WTC11 (cell line): ENCODE results near the gene OGFOD2. TPM values are rescaled to one million over a fixed set of nuclear protein-coding genes. Genes with fewer than 3 reads are reported as not detected.
"Not testable (repeated sequence)": the region's sequence is repeated elsewhere in the genome, so short reads cannot be mapped to it uniquely, and the experiment has no call there.

ENCODE experiments used
- ATAC-seq: fragments of 200-7000 bp; cut with Tn5 transposase; 2 replicates; pipeline ENCODE4 v1.10.0; 2021; ENCODE audit warnings: mild to moderate bottlenecking, moderate library complexity
- CTCF ChIA-PET: fragments of 300-600 bp; sonication (Branson Sonifier 250); formaldehyde crosslinking; loops from one replicate; lab custom pipeline; 2021; ENCODE audit warnings: antibody characterized with exemption; lab: Charles Lee
- POLR2A ChIA-PET: fragments of 350-600 bp; sonication (Branson Sonifier 250); formaldehyde crosslinking; loops from one replicate; lab custom pipeline; 2021; ENCODE audit warnings: antibody characterized with exemption; lab: Charles Lee
- DNase-seq: peaks from one replicate; pipeline ENCODE4 v3.0.0; 2021; ENCODE audit warnings: low spot score
- H3K27ac Mint-ChIP-seq: 2 replicates; pipeline ENCODE4 v1.8.0; 2021; ENCODE audit warnings: mixed read lengths
- H3K27me3 Mint-ChIP-seq: 2 replicates; pipeline ENCODE4 v1.8.0; 2021; ENCODE audit warnings: low read depth, mild to moderate bottlenecking, moderate library complexity, mixed read lengths
- H3K36me3 Mint-ChIP-seq: 2 replicates; pipeline ENCODE4 v1.8.0; 2021; ENCODE audit warnings: mixed read lengths
- H3K4me1 Mint-ChIP-seq: 2 replicates; pipeline ENCODE4 v1.8.0; 2022; ENCODE audit warnings: mixed read lengths
- H3K4me3 Mint-ChIP-seq: 2 replicates; pipeline ENCODE4 v1.8.0; 2021; ENCODE audit warnings: mild to moderate bottlenecking, moderate library complexity, mixed read lengths
- H3K9me3 Mint-ChIP-seq: 2 replicates; pipeline ENCODE4 v1.8.0; 2021; ENCODE audit warnings: mixed read lengths
- CBFB ChIP-seq: sonication (generic); formaldehyde crosslinking; IDR thresholded peaks from 2 replicates; pipeline ENCODE4 v1.8.1; 2022; ENCODE audit warnings: mild to moderate bottlenecking, low read depth, missing genetic modification reagents
- CREB1 ChIP-seq: sonication (generic); formaldehyde crosslinking; IDR thresholded peaks from 2 replicates; pipeline ENCODE4 v1.8.0; 2023; ENCODE audit warnings: mild to moderate bottlenecking, missing genetic modification reagents
- CREM ChIP-seq: sonication (generic); formaldehyde crosslinking; IDR thresholded peaks from 2 replicates; pipeline ENCODE4 v1.8.1; 2022; ENCODE audit warnings: mild to moderate bottlenecking, missing genetic modification reagents, moderate library complexity
- NFE2L1 ChIP-seq: sonication (generic); formaldehyde crosslinking; IDR thresholded peaks from 2 replicates; pipeline ENCODE4 v1.8.1; 2023; ENCODE audit warnings: missing genetic modification reagents
- OVOL2 ChIP-seq: fragments of 250-450 bp; sonication (Bioruptor Pico); IDR thresholded peaks from 2 replicates; pipeline ENCODE4 v1.9.0; 2021; ENCODE audit warnings: mild to moderate bottlenecking, borderline replicate concordance
- PRRX2 ChIP-seq: fragments of 250-450 bp; sonication (Bioruptor Pico); IDR thresholded peaks from 2 replicates; pipeline ENCODE4 v1.8.0; 2021; ENCODE audit warnings: mild to moderate bottlenecking
- RELA ChIP-seq: sonication (generic); formaldehyde crosslinking; IDR thresholded peaks from 2 replicates; pipeline ENCODE4 v1.8.1; 2022; ENCODE audit warnings: missing genetic modification reagents, mild to moderate bottlenecking, borderline replicate concordance
- SMAD3 ChIP-seq: sonication (generic); formaldehyde crosslinking; IDR thresholded peaks from 2 replicates; pipeline ENCODE4 v1.8.0; 2022; ENCODE audit warnings: missing genetic modification reagents, mild to moderate bottlenecking, borderline replicate concordance
- SMAD4 ChIP-seq: sonication (generic); formaldehyde crosslinking; IDR thresholded peaks from 2 replicates; pipeline ENCODE4 v1.8.0; 2022; ENCODE audit warnings: mild to moderate bottlenecking, missing genetic modification reagents
- ZNF138 ChIP-seq: sonication (generic); formaldehyde crosslinking; conservative IDR thresholded peaks from 2 replicates; pipeline ENCODE4 v1.8.1; 2022; ENCODE audit warnings: mild to moderate bottlenecking, moderate library complexity, missing genetic modification reagents
- total RNA-seq: library from RNA; stranded (reverse); gene quantifications from 3 replicates; pipeline ENCODE4 v1.2.3, GENCODE V29; 2021
- TF ChIP-seq, protein P1 (sequence below): sonication (generic); formaldehyde crosslinking; IDR thresholded peaks from 2 replicates; pipeline ENCODE4 v1.8.0; 2022; ENCODE audit warnings: mild to moderate bottlenecking, missing genetic modification reagents
- TF ChIP-seq, protein P2 (sequence below): fragments of 250-450 bp; sonication (Bioruptor Pico); IDR thresholded peaks from 2 replicates; pipeline ENCODE4 v2.1.2; 2022; ENCODE audit warnings: mild to moderate bottlenecking, moderate library complexity
- TF ChIP-seq, protein P3 (sequence below): sonication (generic); formaldehyde crosslinking; IDR thresholded peaks from 2 replicates; pipeline ENCODE4 v1.8.1; 2022; ENCODE audit warnings: missing genetic modification reagents, borderline replicate concordance
- TF ChIP-seq, protein P4 (sequence below): sonication (generic); formaldehyde crosslinking; IDR thresholded peaks from 2 replicates; pipeline ENCODE4 v1.8.0; 2023; ENCODE audit warnings: mild to moderate bottlenecking, missing genetic modification reagents
- TF ChIP-seq, protein P5 (sequence below): fragments of 250-450 bp; sonication (Bioruptor Pico); IDR thresholded peaks from 2 replicates; pipeline ENCODE4 v1.9.0; 2021; ENCODE audit warnings: mild to moderate bottlenecking
- TF ChIP-seq, protein P6 (sequence below): sonication (generic); formaldehyde crosslinking; IDR thresholded peaks from 2 replicates; pipeline ENCODE4 v1.8.1; 2023; ENCODE audit warnings: mild to moderate bottlenecking, moderate library complexity, missing genetic modification reagents
- TF ChIP-seq, protein P7 (sequence below): sonication (generic); formaldehyde crosslinking; IDR thresholded peaks from 2 replicates; pipeline ENCODE4 v1.8.1; 2023; ENCODE audit warnings: mild to moderate bottlenecking, missing genetic modification reagents

Gene OGFOD2
- total RNA-seq, 1 experiment from 2014 or later = 28.1 TPM

DNA sequence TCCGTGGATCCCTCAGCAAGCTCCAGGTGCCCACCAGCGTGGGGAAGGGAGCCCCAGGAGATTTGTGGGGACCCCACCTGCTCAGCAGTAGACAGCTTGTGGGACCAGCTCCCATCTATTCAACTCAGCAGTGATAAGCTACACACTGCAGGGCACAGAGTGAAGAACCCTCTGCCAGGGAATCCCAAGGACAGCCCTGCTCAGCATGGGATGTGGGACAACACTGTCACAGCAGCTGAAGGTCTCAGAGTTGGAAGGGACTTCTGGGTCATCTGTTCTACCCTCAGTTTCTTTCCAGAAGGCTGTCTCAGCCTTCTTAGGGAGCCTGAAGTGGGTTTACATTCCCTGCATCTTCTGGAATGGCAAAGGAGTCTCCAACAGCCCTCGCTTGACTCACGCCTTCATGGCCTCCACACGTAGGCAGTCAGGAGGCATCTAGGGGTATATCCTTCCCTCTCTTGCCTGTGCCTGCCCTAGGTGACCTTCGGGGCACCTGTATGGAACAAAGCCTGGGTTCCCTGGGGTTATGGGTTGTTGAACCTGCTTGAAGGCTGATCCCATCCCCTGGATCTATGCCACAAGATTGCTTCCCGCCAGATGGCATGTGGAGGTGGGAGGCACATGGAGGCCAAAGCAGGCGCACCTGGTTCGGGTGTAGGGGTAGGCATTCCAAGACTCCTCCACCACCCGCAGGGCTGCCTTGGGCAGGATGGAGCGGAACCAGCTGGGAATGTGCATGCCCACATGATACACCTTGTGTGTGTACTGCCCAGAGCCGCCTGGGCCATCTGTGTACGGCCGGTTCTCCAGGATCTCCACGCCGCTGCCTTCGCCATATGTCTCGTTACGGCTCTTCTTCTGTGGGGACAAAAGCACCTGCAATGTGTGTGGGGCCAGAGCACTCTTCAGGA, 38.4 kb downstream of the OGFOD2 start (continued):
- TF ChIP-seq SMAD3 (CRISPR knock-in tag) = no peak
- TF ChIP-seq, all 79 proteins: peak for 0

DNA sequence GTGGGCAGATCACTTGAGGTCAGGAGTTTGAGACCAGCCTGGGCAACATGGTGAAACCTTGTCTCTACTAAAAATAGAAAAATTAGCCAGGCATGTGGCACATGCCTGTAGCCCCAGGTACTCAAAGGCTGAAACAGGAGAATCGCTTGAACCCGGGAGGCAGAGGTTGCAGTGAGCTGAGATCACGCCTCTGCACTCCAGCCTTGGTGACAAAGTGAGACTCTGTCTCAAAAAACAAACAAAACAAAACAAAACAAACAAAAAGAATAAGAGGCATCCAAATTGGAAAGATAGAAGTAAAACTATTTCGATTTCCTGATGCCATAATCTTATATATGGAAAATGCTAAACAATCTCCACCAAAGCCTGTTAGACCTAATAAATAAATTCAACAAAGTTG, 39.4 kb downstream of the OGFOD2 start:
- CTCF ChIA-PET, DNase-seq, H3K36me3 Mint-ChIP-seq, H3K4me3 Mint-ChIP-seq, H3K9me3 Mint-ChIP-seq, H3K4me1 Mint-ChIP-seq, H3K27me3 Mint-ChIP-seq, H3K27ac Mint-ChIP-seq, ATAC-seq, POLR2A ChIA-PET: not testable (repeated sequence)

DNA sequence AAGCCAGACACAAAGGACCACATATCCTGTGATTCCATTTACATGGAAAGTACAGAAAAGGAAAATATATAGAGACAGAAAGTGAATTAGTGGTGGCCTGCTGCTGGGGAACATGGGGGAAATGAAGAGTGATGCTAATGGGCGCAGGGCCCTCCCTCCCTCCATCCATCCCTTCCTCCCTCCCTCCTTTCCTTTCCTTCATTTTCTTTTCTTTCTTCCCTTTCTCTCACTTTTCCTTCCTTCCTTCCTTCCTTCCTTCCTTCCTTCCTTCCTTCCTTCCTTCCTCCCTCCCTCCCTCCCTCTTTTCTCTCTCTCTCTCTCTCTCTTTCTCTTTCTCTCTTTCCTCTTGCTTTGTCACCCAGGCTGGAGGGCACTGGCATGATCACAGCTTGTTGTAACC, 42.7 kb downstream of the OGFOD2 start:
- H3K27ac Mint-ChIP-seq = no peak overlapping the region
- ATAC-seq = no peak
- DNase-seq = no peak
- H3K9me3 Mint-ChIP-seq = no peaks in the 10 kb centered on the region
- H3K36me3 Mint-ChIP-seq = no peaks in the 10 kb centered on the region
- TF ChIP-seq, protein P1, sequence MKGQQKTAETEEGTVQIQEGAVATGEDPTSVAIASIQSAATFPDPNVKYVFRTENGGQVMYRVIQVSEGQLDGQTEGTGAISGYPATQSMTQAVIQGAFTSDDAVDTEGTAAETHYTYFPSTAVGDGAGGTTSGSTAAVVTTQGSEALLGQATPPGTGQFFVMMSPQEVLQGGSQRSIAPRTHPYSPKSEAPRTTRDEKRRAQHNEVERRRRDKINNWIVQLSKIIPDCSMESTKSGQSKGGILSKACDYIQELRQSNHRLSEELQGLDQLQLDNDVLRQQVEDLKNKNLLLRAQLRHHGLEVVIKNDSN (CRISPR knock-in tag) = no peak
- TF ChIP-seq, protein P2, sequence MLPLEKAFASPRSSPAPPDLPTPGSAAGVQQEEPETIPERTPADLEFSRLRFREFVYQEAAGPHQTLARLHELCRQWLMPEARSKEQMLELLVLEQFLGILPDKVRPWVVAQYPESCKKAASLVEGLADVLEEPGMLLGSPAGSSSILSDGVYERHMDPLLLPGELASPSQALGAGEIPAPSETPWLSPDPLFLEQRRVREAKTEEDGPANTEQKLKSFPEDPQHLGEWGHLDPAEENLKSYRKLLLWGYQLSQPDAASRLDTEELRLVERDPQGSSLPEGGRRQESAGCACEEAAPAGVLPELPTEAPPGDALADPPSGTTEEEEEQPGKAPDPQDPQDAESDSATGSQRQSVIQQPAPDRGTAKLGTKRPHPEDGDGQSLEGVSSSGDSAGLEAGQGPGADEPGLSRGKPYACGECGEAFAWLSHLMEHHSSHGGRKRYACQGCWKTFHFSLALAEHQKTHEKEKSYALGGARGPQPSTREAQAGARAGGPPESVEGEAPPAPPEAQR (CRISPR knock-in tag) = no peak
- TF ChIP-seq NFE2L1 (CRISPR knock-in tag) (no peak), RELA (CRISPR knock-in tag) (no peak), ZNF138 (CRISPR knock-in tag) (no peak), CBFB (CRISPR knock-in tag) (no peak), SMAD3 (CRISPR knock-in tag) (no peak), CREM (no peak), CREB1 (CRISPR knock-in tag) (no peak), SMAD4 (no peak), PRRX2 (CRISPR knock-in tag) (no peak), OVOL2 (CRISPR knock-in tag) (no peak)
- TF ChIP-seq, protein P3, sequence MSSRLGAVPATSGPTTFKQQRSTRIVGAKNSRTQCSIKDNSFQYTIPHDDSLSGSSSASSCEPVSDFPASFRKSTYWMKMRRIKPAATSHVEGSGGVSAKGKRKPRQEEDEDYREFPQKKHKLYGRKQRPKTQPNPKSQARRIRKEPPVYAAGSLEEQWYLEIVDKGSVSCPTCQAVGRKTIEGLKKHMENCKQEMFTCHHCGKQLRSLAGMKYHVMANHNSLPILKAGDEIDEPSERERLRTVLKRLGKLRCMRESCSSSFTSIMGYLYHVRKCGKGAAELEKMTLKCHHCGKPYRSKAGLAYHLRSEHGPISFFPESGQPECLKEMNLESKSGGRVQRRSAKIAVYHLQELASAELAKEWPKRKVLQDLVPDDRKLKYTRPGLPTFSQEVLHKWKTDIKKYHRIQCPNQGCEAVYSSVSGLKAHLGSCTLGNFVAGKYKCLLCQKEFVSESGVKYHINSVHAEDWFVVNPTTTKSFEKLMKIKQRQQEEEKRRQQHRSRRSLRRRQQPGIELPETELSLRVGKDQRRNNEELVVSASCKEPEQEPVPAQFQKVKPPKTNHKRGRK (CRISPR knock-in tag) = no peak
- TF ChIP-seq, protein P4, sequence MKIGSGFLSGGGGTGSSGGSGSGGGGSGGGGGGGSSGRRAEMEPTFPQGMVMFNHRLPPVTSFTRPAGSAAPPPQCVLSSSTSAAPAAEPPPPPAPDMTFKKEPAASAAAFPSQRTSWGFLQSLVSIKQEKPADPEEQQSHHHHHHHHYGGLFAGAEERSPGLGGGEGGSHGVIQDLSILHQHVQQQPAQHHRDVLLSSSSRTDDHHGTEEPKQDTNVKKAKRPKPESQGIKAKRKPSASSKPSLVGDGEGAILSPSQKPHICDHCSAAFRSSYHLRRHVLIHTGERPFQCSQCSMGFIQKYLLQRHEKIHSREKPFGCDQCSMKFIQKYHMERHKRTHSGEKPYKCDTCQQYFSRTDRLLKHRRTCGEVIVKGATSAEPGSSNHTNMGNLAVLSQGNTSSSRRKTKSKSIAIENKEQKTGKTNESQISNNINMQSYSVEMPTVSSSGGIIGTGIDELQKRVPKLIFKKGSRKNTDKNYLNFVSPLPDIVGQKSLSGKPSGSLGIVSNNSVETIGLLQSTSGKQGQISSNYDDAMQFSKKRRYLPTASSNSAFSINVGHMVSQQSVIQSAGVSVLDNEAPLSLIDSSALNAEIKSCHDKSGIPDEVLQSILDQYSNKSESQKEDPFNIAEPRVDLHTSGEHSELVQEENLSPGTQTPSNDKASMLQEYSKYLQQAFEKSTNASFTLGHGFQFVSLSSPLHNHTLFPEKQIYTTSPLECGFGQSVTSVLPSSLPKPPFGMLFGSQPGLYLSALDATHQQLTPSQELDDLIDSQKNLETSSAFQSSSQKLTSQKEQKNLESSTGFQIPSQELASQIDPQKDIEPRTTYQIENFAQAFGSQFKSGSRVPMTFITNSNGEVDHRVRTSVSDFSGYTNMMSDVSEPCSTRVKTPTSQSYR (CRISPR knock-in tag) = no peak
- TF ChIP-seq, protein P5, sequence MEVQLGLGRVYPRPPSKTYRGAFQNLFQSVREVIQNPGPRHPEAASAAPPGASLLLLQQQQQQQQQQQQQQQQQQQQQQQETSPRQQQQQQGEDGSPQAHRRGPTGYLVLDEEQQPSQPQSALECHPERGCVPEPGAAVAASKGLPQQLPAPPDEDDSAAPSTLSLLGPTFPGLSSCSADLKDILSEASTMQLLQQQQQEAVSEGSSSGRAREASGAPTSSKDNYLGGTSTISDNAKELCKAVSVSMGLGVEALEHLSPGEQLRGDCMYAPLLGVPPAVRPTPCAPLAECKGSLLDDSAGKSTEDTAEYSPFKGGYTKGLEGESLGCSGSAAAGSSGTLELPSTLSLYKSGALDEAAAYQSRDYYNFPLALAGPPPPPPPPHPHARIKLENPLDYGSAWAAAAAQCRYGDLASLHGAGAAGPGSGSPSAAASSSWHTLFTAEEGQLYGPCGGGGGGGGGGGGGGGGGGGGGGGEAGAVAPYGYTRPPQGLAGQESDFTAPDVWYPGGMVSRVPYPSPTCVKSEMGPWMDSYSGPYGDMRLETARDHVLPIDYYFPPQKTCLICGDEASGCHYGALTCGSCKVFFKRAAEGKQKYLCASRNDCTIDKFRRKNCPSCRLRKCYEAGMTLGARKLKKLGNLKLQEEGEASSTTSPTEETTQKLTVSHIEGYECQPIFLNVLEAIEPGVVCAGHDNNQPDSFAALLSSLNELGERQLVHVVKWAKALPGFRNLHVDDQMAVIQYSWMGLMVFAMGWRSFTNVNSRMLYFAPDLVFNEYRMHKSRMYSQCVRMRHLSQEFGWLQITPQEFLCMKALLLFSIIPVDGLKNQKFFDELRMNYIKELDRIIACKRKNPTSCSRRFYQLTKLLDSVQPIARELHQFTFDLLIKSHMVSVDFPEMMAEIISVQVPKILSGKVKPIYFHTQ (CRISPR knock-in tag) = no peak
- TF ChIP-seq, protein P6, sequence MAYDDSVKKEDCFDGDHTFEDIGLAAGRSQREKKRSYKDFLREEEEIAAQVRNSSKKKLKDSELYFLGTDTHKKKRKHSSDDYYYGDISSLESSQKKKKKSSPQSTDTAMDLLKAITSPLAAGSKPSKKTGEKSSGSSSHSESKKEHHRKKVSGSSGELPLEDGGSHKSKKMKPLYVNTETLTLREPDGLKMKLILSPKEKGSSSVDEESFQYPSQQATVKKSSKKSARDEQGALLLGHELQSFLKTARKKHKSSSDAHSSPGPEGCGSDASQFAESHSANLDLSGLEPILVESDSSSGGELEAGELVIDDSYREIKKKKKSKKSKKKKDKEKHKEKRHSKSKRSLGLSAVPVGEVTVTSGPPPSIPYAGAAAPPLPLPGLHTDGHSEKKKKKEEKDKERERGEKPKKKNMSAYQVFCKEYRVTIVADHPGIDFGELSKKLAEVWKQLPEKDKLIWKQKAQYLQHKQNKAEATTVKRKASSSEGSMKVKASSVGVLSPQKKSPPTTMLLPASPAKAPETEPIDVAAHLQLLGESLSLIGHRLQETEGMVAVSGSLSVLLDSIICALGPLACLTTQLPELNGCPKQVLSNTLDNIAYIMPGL (CRISPR knock-in tag) = no peak
- TF ChIP-seq, protein P7, sequence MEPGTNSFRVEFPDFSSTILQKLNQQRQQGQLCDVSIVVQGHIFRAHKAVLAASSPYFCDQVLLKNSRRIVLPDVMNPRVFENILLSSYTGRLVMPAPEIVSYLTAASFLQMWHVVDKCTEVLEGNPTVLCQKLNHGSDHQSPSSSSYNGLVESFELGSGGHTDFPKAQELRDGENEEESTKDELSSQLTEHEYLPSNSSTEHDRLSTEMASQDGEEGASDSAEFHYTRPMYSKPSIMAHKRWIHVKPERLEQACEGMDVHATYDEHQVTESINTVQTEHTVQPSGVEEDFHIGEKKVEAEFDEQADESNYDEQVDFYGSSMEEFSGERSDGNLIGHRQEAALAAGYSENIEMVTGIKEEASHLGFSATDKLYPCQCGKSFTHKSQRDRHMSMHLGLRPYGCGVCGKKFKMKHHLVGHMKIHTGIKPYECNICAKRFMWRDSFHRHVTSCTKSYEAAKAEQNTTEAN = no peak
- H3K4me1 Mint-ChIP-seq = no peaks in the 10 kb centered on the region
- H3K27me3 Mint-ChIP-seq = no peaks in the 10 kb centered on the region
- ChIA-PET CTCF (no interaction called here), POLR2A (no interaction called here)
- no peak overlapping the region for H3K4me3 Mint-ChIP-seq
